Measurements from ENCODE around the gene C6orf163. TPM values are rescaled to one million over a fixed set of nuclear protein-coding genes. Genes with fewer than 3 reads are reported as not detected.

Gene C6orf163
- total RNA-seq, 1 donor from 2014 or later: 2.9 TPM

- Histone ChIP-seq H3K79me2 (ENCODE audit: insufficient read depth, low read length) (no peaks in the 10 kb centered on the region), H3K9me3 (ENCODE audit: insufficient read depth, low read depth, low read length) (no peaks in the 10 kb centered on the region), H3K27me3 (ENCODE audit: insufficient read depth, low read length) (no peaks in the 10 kb centered on the region), H3K4me3 (ENCODE audit: insufficient read depth, low read depth, low read length) (no peak overlapping the region), H3K36me3 (ENCODE audit: insufficient read depth, low read length) (no peaks in the 10 kb centered on the region), H3K4me2 (ENCODE audit: low read length) (no peak overlapping the region), H3K4me1 (ENCODE audit: insufficient read depth, low read length) (no peaks in the 10 kb centered on the region), H3K27ac (ENCODE audit: low read depth, low read length) (no peak overlapping the region), H4K20me1 (ENCODE audit: insufficient read depth, low read length) (no peaks in the 10 kb centered on the region), H2AFZ (ENCODE audit: low read depth, low read length) (no peak overlapping the region), H3K9ac (ENCODE audit: low read length) (no peak overlapping the region)
- H3K27ac Mint-ChIP-seq (ENCODE audit: unreplicated experiment): no peak overlapping the region
- no peaks in the 10 kb centered on the region for H3K9me3 Mint-ChIP-seq (ENCODE audit: unreplicated experiment)
- no peaks in the 10 kb centered on the region for H3K27me3 Mint-ChIP-seq (ENCODE audit: low read depth, unreplicated experiment)
- TF ChIP-seq EZH2 (IDR thresholded peaks at IDR 0.05; ENCODE audit: insufficient read depth, low read length): no peak
- TF ChIP-seq, protein P1, sequence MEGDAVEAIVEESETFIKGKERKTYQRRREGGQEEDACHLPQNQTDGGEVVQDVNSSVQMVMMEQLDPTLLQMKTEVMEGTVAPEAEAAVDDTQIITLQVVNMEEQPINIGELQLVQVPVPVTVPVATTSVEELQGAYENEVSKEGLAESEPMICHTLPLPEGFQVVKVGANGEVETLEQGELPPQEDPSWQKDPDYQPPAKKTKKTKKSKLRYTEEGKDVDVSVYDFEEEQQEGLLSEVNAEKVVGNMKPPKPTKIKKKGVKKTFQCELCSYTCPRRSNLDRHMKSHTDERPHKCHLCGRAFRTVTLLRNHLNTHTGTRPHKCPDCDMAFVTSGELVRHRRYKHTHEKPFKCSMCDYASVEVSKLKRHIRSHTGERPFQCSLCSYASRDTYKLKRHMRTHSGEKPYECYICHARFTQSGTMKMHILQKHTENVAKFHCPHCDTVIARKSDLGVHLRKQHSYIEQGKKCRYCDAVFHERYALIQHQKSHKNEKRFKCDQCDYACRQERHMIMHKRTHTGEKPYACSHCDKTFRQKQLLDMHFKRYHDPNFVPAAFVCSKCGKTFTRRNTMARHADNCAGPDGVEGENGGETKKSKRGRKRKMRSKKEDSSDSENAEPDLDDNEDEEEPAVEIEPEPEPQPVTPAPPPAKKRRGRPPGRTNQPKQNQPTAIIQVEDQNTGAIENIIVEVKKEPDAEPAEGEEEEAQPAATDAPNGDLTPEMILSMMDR (IDR thresholded peaks at IDR 0.05; ENCODE audit: insufficient read depth, low read depth, low read length): no peak
- peaks cover 1% of the 10 kb centered on the region for H3K36me3 Mint-ChIP-seq (ENCODE audit: low read depth, unreplicated experiment)
- no peak overlapping the region for H3K4me3 Mint-ChIP-seq (ENCODE audit: unreplicated experiment)
- no peak for DNase-seq (ENCODE audit: low read depth)
- peaks cover 1% of the 10 kb centered on the region for H3K4me1 Mint-ChIP-seq (ENCODE audit: low read depth, unreplicated experiment)
- FAIRE-seq: no peak
Measured at GRCh38 chr6:87346700-87347099, 2.1 kb downstream of the C6orf163 start.

DNA sequence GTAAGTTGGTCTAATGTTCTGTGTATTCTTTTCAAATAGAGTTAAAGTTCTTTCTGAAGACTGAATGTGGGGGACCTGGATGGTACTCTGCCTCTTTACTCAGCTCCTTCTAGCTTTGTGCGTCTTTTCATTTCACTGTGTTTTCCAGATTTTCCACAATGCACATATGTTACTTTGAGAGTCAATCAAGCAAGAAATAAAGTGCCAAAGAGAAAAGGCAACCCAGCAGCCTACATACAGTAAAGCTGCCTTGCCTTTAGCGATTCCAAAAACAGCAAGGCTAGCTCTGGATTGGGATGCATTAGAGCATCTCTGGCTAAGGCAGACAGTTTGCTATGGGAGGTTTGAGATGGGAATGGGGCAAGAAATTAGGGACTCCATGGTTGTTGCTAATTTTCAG, 5.3 kb downstream of the C6orf163 start:
- Mint-ChIP-seq H3K4me3 (ENCODE audit: unreplicated experiment) (no peak overlapping the region), H3K4me1 (ENCODE audit: low read depth, unreplicated experiment) (peaks cover 1% of the 10 kb centered on the region), H3K27ac (ENCODE audit: unreplicated experiment) (no peak overlapping the region), H3K9me3 (ENCODE audit: unreplicated experiment) (no peaks in the 10 kb centered on the region), H3K27me3 (ENCODE audit: low read depth, unreplicated experiment) (no peaks in the 10 kb centered on the region), H3K36me3 (ENCODE audit: low read depth, unreplicated experiment) (no peaks in the 10 kb centered on the region)
- Histone ChIP-seq H3K4me3 (ENCODE audit: insufficient read depth, low read depth, low read length) (no peak overlapping the region), H3K4me2 (ENCODE audit: low read length) (no peak overlapping the region), H3K27ac (ENCODE audit: low read depth, low read length) (no peak overlapping the region), H3K27me3 (ENCODE audit: insufficient read depth, low read length) (no peaks in the 10 kb centered on the region), H2AFZ (ENCODE audit: low read depth, low read length) (no peak overlapping the region), H3K36me3 (ENCODE audit: insufficient read depth, low read length) (no peaks in the 10 kb centered on the region), H3K79me2 (ENCODE audit: insufficient read depth, low read length) (no peaks in the 10 kb centered on the region), H3K9me3 (ENCODE audit: insufficient read depth, low read depth, low read length) (no peaks in the 10 kb centered on the region), H4K20me1 (ENCODE audit: insufficient read depth, low read length) (no peaks in the 10 kb centered on the region), H3K9ac (ENCODE audit: low read length) (no peak overlapping the region), H3K4me1 (ENCODE audit: insufficient read depth, low read length) (no peaks in the 10 kb centered on the region)
- DNase-seq (ENCODE audit: low read depth): no peak
- no peak for TF ChIP-seq EZH2 (IDR thresholded peaks at IDR 0.05; ENCODE audit: insufficient read depth, low read length)
- no peak for FAIRE-seq

GRCh38 chr6:87350516-87350915, 5.9 kb downstream of the C6orf163 start:
- Histone ChIP-seq H3K36me3 (ENCODE audit: insufficient read depth, low read length) (no peaks in the 10 kb centered on the region), H3K4me3 (ENCODE audit: insufficient read depth, low read depth, low read length) (no peak overlapping the region), H3K9me3 (ENCODE audit: insufficient read depth, low read depth, low read length) (no peaks in the 10 kb centered on the region), H2AFZ (ENCODE audit: low read depth, low read length) (no peak overlapping the region), H3K9ac (ENCODE audit: low read length) (no peak overlapping the region), H3K27ac (ENCODE audit: low read depth, low read length) (no peak overlapping the region), H4K20me1 (ENCODE audit: insufficient read depth, low read length) (no peaks in the 10 kb centered on the region), H3K4me1 (ENCODE audit: insufficient read depth, low read length) (no peaks in the 10 kb centered on the region), H3K27me3 (ENCODE audit: insufficient read depth, low read length) (no peaks in the 10 kb centered on the region), H3K79me2 (ENCODE audit: insufficient read depth, low read length) (no peaks in the 10 kb centered on the region), H3K4me2 (ENCODE audit: low read length) (no peak overlapping the region)
- no peaks in the 10 kb centered on the region for H3K9me3 Mint-ChIP-seq (ENCODE audit: unreplicated experiment)
- H3K4me3 Mint-ChIP-seq (ENCODE audit: unreplicated experiment): no peak overlapping the region
- no peaks in the 10 kb centered on the region for H3K27me3 Mint-ChIP-seq (ENCODE audit: low read depth, unreplicated experiment)
- FAIRE-seq (no peak), DNase-seq (ENCODE audit: low read depth) (no peak)
- peaks cover 1% of the 10 kb centered on the region for H3K4me1 Mint-ChIP-seq (ENCODE audit: low read depth, unreplicated experiment)
- H3K27ac Mint-ChIP-seq (ENCODE audit: unreplicated experiment): no peak overlapping the region
- TF ChIP-seq, protein P1 (IDR thresholded peaks at IDR 0.05; ENCODE audit: insufficient read depth, low read depth, low read length): no peak
- TF ChIP-seq EZH2 (IDR thresholded peaks at IDR 0.05; ENCODE audit: insufficient read depth, low read length): no peak
- no peaks in the 10 kb centered on the region for H3K36me3 Mint-ChIP-seq (ENCODE audit: low read depth, unreplicated experiment)

All from astrocyte (in vitro differentiated cells and primary cell).